NK-92 (cell line): ENCODE measurements around the gene ASB11.
"Not testable (repeated sequence)": the region's sequence is repeated elsewhere in the genome, so short reads cannot be mapped to it uniquely, and the experiment has no call there.

Experiments
- DNase-seq: peaks from one replicate; lab custom pipeline; 2025; ENCODE audit not compliant: unreplicated experiment; lab: John Stamatoyannopoulos, UW

The ASB11 gene

GRCh38 chrX:15310117-15310516, 5.3 kb downstream of the ASB11 start:
- DNase-seq, result no peak

GRCh38 chrX:15305899-15306298, 9.5 kb downstream of the ASB11 start:
- not testable (repeated sequence) for DNase-seq

GRCh38 chrX:15301924-15302323, 13.5 kb downstream of the ASB11 start:
- DNase-seq, result no peak

- no peak for DNase-seq
These were observed 15.2 kb downstream of the ASB11 start for GRCh38 chrX:15299941-15300851.

- DNase-seq, result no peak
These were observed 16.7 kb downstream of the ASB11 start for GRCh38 chrX:15298780-15299179.

- no peak for DNase-seq
These were observed 17.2 kb downstream of the ASB11 start for GRCh38 chrX:15298201-15298600.

GRCh38 chrX:15293451-15293850, 22.0 kb downstream of the ASB11 start:
- DNase-seq, result no peak

GRCh38 chrX:15292861-15293260, 22.6 kb downstream of the ASB11 start:
- no peak for DNase-seq

GRCh38 chrX:15277604-15278003, 37.8 kb downstream of the ASB11 start:
- no peak for DNase-seq

GRCh38 chrX:15274946-15275345, 40.5 kb downstream of the ASB11 start:
- DNase-seq, result no peak

GRCh38 chrX:15273275-15273674, 42.2 kb downstream of the ASB11 start:
- not testable (repeated sequence) for DNase-seq

- DNase-seq, result no peak
These were observed 43.7 kb downstream of the ASB11 start for GRCh38 chrX:15271757-15272156.

- DNase-seq, result no peak
These were observed 45.6 kb downstream of the ASB11 start, which contains the start of gene ASB9 for GRCh38 chrX:15269618-15270521. ASB9 (minus strand) TSS chrX:15270083; CDS start chrX:15269874, 209 bp downstream.

- no peak for DNase-seq
These were observed 46.3 kb downstream of the ASB11 start for GRCh38 chrX:15269120-15269519.

GRCh38 chrX:15254852-15255251, 60.6 kb downstream of the ASB11 start:
- no peak for DNase-seq

- no peak for DNase-seq
These were observed 69.5 kb downstream of the ASB11 start for GRCh38 chrX:15245896-15246295.

GRCh38 chrX:15244421-15244820, 71.0 kb downstream of the ASB11 start:
- DNase-seq, result no peak

- no peak for DNase-seq
These were observed 72.4 kb downstream of the ASB11 start for GRCh38 chrX:15242899-15243555.

GRCh38 chrX:15241301-15241700, 74.1 kb downstream of the ASB11 start:
- DNase-seq, result no peak

- DNase-seq, result no peak
These were observed 75.0 kb downstream of the ASB11 start for GRCh38 chrX:15240414-15240813.

GRCh38 chrX:15236146-15236545, 79.3 kb downstream of the ASB11 start:
- DNase-seq, result no peak
